ENCODE data around the gene PANK3. TPM values are rescaled to one million over a fixed set of nuclear protein-coding genes. Genes with fewer than 3 reads are reported as not detected.
"Not testable (repeated sequence)": the region's sequence is repeated elsewhere in the genome, so short reads cannot be mapped to it uniquely, and the experiment has no call there.

PANK3 gene
- total RNA-seq, 1 donor from 2014 or later, result 71.4 TPM

DNA sequence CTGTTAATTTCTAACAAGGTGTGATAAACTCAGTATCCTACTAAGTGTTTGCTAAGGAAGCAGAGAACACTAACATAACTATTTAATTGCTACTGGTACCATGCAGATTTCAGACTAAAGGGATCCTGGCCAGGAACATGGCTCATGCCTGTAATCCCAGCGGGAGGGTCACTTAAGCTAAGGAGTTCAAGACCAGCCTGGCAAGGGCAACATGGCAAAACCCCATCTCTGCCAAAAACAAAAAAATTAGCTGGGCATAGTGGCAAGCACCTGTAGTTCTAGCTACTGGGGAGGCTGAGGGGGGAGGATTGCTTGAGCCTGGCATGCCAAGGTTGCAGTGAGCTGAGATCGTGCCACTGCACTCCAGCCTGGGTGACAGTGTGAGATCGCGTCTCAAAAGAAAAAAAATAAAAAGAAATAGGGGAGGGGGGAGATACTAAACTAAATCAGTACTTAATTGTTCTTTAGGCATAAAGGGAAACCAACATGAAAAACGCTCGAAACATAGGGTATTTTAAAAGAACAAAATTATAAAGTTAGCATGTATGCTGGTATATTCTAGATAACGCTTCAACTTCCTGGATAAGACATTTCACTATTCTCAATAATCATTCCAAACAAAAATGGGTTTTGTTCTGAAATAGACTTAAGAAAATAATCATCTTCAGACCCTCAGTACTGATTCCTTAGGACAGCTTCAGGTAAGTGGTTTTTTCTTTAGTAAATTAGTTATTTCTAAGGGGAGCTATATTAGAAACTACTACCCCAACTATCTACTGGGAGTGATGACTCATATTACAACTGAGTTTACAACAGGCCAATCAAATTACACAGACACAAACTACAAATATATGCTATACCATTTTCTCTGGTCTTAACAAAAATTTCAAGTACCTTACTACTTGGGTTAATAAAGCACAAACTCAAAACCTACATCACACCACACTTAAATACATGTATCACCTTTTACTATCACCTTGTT is 3.5 kb downstream of the PANK3 start:
- Histone ChIP-seq H3K4me3 (ENCODE audit: low read depth, low read length) (no peak overlapping the region), H3K36me3 (ENCODE audit: control insufficient read depth, insufficient read depth, low read length) (no peaks in the 10 kb centered on the region), H3K27me3 (ENCODE audit: control insufficient read depth, insufficient read depth, low read length) (no peaks in the 10 kb centered on the region)
- DNase-seq (ENCODE audit: low read depth), result no peak
- TF ChIP-seq, protein P1, sequence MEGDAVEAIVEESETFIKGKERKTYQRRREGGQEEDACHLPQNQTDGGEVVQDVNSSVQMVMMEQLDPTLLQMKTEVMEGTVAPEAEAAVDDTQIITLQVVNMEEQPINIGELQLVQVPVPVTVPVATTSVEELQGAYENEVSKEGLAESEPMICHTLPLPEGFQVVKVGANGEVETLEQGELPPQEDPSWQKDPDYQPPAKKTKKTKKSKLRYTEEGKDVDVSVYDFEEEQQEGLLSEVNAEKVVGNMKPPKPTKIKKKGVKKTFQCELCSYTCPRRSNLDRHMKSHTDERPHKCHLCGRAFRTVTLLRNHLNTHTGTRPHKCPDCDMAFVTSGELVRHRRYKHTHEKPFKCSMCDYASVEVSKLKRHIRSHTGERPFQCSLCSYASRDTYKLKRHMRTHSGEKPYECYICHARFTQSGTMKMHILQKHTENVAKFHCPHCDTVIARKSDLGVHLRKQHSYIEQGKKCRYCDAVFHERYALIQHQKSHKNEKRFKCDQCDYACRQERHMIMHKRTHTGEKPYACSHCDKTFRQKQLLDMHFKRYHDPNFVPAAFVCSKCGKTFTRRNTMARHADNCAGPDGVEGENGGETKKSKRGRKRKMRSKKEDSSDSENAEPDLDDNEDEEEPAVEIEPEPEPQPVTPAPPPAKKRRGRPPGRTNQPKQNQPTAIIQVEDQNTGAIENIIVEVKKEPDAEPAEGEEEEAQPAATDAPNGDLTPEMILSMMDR (IDR thresholded peaks at IDR 0.05; ENCODE audit: insufficient read depth, low read length, poor library complexity, severe bottlenecking), result no peak

DNA sequence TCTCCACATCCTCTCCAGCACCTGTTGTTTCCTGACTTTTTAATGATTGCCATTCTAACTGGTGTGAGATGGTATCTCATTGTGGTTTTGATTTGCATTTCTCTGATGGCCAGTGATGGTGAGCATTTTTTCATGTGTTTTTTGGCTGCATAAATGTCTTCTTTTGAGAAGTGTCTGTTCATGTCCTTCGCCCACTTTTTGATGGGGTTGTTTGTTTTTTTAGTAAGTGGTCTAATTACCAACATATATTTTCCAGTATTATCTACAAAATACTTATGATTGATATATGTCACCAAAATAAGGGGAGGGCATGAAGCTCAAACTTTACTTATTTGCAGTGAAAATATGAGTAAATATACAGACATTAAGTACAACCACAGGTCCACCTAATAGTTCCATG is 5.0 kb downstream of the PANK3 start:
- not testable (repeated sequence) for H3K4me3 ChIP-seq (ENCODE audit: low read depth, low read length); H3K36me3 ChIP-seq (ENCODE audit: control insufficient read depth, insufficient read depth, low read length); DNase-seq (ENCODE audit: low read depth); H3K27me3 ChIP-seq (ENCODE audit: control insufficient read depth, insufficient read depth, low read length)

DNA sequence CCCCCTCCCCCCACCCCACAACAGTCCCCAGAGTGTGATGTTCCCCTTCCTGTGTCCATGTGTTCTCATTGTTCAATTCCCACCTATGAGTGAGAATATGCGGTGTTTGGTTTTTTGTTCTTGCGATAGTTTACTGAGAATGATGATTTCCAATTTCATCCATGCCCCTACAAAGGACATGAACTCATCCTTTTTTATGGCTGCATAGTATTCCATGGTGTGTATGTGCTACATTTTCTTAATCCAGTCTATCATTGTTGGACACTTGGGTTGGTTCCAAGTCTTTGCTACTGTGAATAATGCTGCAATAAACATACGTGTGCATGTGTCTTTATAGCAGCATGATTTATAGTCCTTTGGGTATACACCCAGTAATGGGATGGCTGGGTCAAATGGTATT is 5.5 kb downstream of the PANK3 start:
- H3K27me3 ChIP-seq (ENCODE audit: control insufficient read depth, insufficient read depth, low read length); H3K36me3 ChIP-seq (ENCODE audit: control insufficient read depth, insufficient read depth, low read length); DNase-seq (ENCODE audit: low read depth); H3K4me3 ChIP-seq (ENCODE audit: low read depth, low read length): not testable (repeated sequence)

DNA sequence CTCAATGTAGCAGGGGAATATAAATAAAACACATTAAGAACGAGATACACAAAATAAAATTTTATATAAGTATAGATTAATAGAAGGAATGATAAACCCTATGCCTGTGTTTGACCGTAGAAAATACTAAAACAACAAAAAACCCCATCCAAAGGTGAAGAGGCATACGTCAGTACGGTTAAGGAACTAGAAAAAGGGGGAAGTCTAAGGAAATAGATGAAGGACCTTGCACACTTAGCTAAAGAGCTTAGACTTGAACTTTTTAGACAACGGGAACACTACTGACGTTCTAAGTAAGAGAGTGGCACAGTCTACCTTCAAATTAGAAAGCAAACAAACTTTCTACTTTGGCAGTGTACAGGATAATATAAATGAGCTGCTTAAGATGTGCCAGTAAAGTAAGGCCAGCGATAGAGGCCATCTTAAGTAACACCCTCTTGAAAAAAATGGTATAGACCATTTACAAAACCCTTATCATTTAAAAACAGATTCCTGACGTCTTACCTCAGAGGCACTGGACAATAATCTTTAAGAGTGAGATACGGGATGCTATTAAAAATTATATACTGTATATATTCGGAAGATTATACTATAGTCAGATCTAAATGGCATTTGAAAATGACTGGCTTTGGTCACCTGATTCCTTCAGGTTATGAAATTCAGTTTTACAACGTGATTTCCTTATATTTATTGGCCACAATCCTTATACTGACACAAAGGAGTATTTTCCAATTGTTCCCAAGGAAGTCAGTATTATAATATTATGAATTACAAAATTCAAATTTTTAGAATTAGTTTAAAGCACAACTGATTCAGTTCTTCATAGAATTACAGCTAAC is 8.5 kb downstream of the PANK3 start:
- no peaks in the 10 kb centered on the region for H3K36me3 ChIP-seq (ENCODE audit: control insufficient read depth, insufficient read depth, low read length)

DNA sequence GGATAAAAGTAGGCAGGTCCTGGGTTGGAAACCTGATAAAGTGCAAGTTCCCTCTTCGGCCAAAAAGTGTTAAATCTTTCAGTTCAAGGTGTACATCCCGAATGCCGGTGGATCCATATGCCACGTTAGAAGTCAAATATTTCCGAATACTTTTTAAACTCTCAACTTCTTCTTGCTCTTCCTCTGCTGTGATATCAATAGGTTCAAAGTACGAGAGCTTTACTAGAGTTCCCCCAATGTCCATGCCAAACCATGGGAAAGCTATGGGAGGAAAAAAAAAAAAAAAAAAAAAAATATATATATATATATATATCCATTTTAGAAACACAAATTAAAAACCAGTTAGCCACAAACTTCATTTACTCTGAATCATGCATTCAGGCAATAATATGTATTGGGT is 10.4 kb downstream of the PANK3 start:
- no peak overlapping the region for H3K4me3 ChIP-seq (ENCODE audit: low read depth, low read length)
- TF ChIP-seq, protein P1 (IDR thresholded peaks at IDR 0.05; ENCODE audit: insufficient read depth, low read length, poor library complexity, severe bottlenecking), result no peak
- no peak for DNase-seq (ENCODE audit: low read depth)
- no peaks in the 10 kb centered on the region for H3K36me3 ChIP-seq (ENCODE audit: control insufficient read depth, insufficient read depth, low read length)
- no peaks in the 10 kb centered on the region for H3K27me3 ChIP-seq (ENCODE audit: control insufficient read depth, insufficient read depth, low read length)

More for the DNA sequence above, 8.5 kb downstream of the PANK3 start:
- no peak for DNase-seq (ENCODE audit: low read depth)
- Histone ChIP-seq H3K27me3 (ENCODE audit: control insufficient read depth, insufficient read depth, low read length) (no peaks in the 10 kb centered on the region), H3K4me3 (ENCODE audit: low read depth, low read length) (no peak overlapping the region)
- TF ChIP-seq, protein P1 (IDR thresholded peaks at IDR 0.05; ENCODE audit: insufficient read depth, low read length, poor library complexity, severe bottlenecking), result no peak

DNA sequence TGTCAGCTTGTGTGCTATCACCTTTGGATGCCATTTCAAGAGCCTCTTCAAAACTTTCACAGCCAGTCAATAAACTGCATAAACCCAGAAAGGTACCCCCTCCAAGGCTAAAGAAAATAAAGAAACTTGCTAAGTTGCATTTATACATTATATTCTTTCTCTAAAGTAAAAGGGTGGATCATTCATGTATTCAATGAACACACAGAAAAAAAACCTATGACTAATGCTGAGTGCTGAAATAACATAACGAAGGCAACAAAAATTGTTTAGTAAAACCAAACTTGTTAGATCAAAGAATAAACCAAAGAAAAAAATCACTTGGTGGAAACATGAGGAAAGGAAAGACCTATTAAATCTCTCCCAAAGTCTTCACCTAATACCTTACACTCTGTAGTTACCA is 15.2 kb downstream of the PANK3 start:
- no peak overlapping the region for H3K4me3 ChIP-seq (ENCODE audit: low read depth, low read length)
- H3K27me3 ChIP-seq (ENCODE audit: control insufficient read depth, insufficient read depth, low read length), result no peaks in the 10 kb centered on the region
- no peak for DNase-seq (ENCODE audit: low read depth)
- H3K36me3 ChIP-seq (ENCODE audit: control insufficient read depth, insufficient read depth, low read length), result no peaks in the 10 kb centered on the region
- TF ChIP-seq, protein P1 (IDR thresholded peaks at IDR 0.05; ENCODE audit: insufficient read depth, low read length, poor library complexity, severe bottlenecking), result no peak

Measured in kidney epithelial cell (primary cell).